DLD1 (cell line): ENCODE measurements around the gene UNC13C.

Experiments used
- in situ Hi-C: cut with HindIII; loops from 2 replicates; pipeline ENCODE4 v1.10.0; 2017; ENCODE audit warnings: low sequenced_read_pairs

The UNC13C gene

GRCh38 chr15:54282228-54282836 is 304.1 kb downstream of the UNC13C start:
- in situ Hi-C loops = no loop called here

- in situ Hi-C loops = no loop called here
These were observed 309.8 kb downstream of the UNC13C start for GRCh38 chr15:54288049-54288448.

- in situ Hi-C loops = no loop called here
These were observed 311.4 kb downstream of the UNC13C start for GRCh38 chr15:54289590-54290136.

GRCh38 chr15:54298396-54298795 is 320.2 kb downstream of the UNC13C start:
- in situ Hi-C loops = no loop called here

GRCh38 chr15:54304321-54304720 is 326.1 kb downstream of the UNC13C start:
- in situ Hi-C loops = no loop called here

GRCh38 chr15:54305138-54305537 is 326.9 kb downstream of the UNC13C start:
- in situ Hi-C loops = no loop called here

- in situ Hi-C loops = no loop called here
These were observed 329.1 kb downstream of the UNC13C start for GRCh38 chr15:54307252-54307902.

- in situ Hi-C loops = no loop called here
These were observed 329.7 kb downstream of the UNC13C start for GRCh38 chr15:54307926-54308325.

- in situ Hi-C loops = no loop called here
These were observed 334.3 kb downstream of the UNC13C start for GRCh38 chr15:54312528-54312927.

- in situ Hi-C loops = no loop called here
These were observed 343.2 kb downstream of the UNC13C start for GRCh38 chr15:54321426-54321825.

- in situ Hi-C loops = no loop called here
These were observed 344.1 kb downstream of the UNC13C start for GRCh38 chr15:54322341-54322740.

- in situ Hi-C loops = no loop called here
These were observed 367.1 kb downstream of the UNC13C start for GRCh38 chr15:54345301-54345700.

- in situ Hi-C loops = no loop called here
These were observed 367.6 kb downstream of the UNC13C start for GRCh38 chr15:54345827-54346226.

GRCh38 chr15:54347082-54347827 is 369.0 kb downstream of the UNC13C start:
- in situ Hi-C loops = no loop called here

GRCh38 chr15:54353726-54354125 is 375.5 kb downstream of the UNC13C start:
- in situ Hi-C loops = no loop called here

- in situ Hi-C loops = no loop called here
These were observed 376.1 kb downstream of the UNC13C start for GRCh38 chr15:54354341-54354740.

GRCh38 chr15:54364961-54365360 is 386.7 kb downstream of the UNC13C start:
- in situ Hi-C loops = no loop called here

- in situ Hi-C loops = no loop called here
These were observed 395.1 kb downstream of the UNC13C start for GRCh38 chr15:54373332-54373731.

- in situ Hi-C loops = no loop called here
These were observed 396.1 kb downstream of the UNC13C start for GRCh38 chr15:54374184-54374952.

GRCh38 chr15:54387799-54388198 is 409.6 kb downstream of the UNC13C start:
- in situ Hi-C loops = no loop called here

GRCh38 chr15:54388746-54389145 is 410.5 kb downstream of the UNC13C start:
- in situ Hi-C loops = no loop called here
